HG02678 (cell line): ENCODE measurements around the gene HYAL4.
"Not testable (repeated sequence)": the region's sequence is repeated elsewhere in the genome, so short reads cannot be mapped to it uniquely, and the experiment has no call there.

ENCODE experiments used
- ATAC-seq: cut with Tn5 transposase; IDR thresholded peaks from one replicate; pipeline ENCODE4 v1.9.1; 2021; ENCODE audit warnings: mild to moderate bottlenecking, moderate library complexity; ENCODE audit not compliant: unreplicated experiment

HYAL4 gene

GRCh38 chr7:123888192-123888591, 43.2 kb downstream of the HYAL4 start:
- no peak for ATAC-seq

GRCh38 chr7:123894753-123895152, 49.8 kb downstream of the HYAL4 start:
- not testable (repeated sequence) for ATAC-seq

GRCh38 chr7:123901101-123901500, 56.1 kb downstream of the HYAL4 start:
- ATAC-seq = no peak

- no peak for ATAC-seq
Observed at GRCh38 chr7:123905714-123906113, 60.7 kb downstream of the HYAL4 start.

- ATAC-seq = no peak
Observed at GRCh38 chr7:123916240-123916724, 71.3 kb downstream of the HYAL4 start.

- ATAC-seq = no peak
Observed at GRCh38 chr7:123917878-123918277, 72.9 kb downstream of the HYAL4 start.

GRCh38 chr7:123918309-123918708, 73.3 kb downstream of the HYAL4 start:
- no peak for ATAC-seq

GRCh38 chr7:123923599-123923998, 78.6 kb downstream of the HYAL4 start:
- ATAC-seq = no peak

- no peak for ATAC-seq
Observed at GRCh38 chr7:123924941-123925340, 80.0 kb downstream of the HYAL4 start, which contains the start of gene SPAM1. Gene SPAM1 (plus strand): TSS chr7:123925241. CDS start chr7:123953571, 28,330 bp downstream.
